GM23248 (cell line): Measurements from ENCODE around the gene RELB.

ENCODE experiments used
- EZH2 ChIP-seq: fragments of 200-600 bp; sonication (generic); IDR thresholded peaks from 2 replicates; pipeline ENCODE4 v1.6.1; 2018; ENCODE audit warnings: antibody characterized with exemption, mild to moderate bottlenecking; ENCODE audit not compliant: insufficient read depth, poor library complexity, severe bottlenecking
- EZH2phosphoT487 ChIP-seq: fragments of 200-600 bp; sonication (generic); IDR thresholded peaks from 2 replicates; pipeline ENCODE4 v1.6.1; 2018; ENCODE audit warnings: antibody characterized with exemption, moderate library complexity, mild to moderate bottlenecking, low read depth; ENCODE audit not compliant: insufficient read depth

GRCh38 chr19:44973982-44974735 is 27.1 kb upstream of the RELB start:
- TF ChIP-seq EZH2 (no peak), EZH2phosphoT487 (no peak)
